ENCODE measurements around the gene TBX18. TPM values are rescaled to one million over a fixed set of nuclear protein-coding genes. Genes with fewer than 3 reads are reported as not detected.

Gene TBX18
- total RNA-seq, 1 experiment from 2014 or later = 0.42 TPM

GRCh38 chr6:84788689-84789088 lies 24.3 kb upstream of the TBX18 start:
- Mint-ChIP-seq H3K27ac (ENCODE audit: low read depth, unreplicated experiment) (no peak overlapping the region), H3K4me1 (ENCODE audit: insufficient read depth, unreplicated experiment) (peaks cover 22% of the 10 kb centered on the region), H3K27me3 (ENCODE audit: insufficient read depth, unreplicated experiment) (no peaks in the 10 kb centered on the region), H3K9me3 (ENCODE audit: unreplicated experiment) (no peaks in the 10 kb centered on the region), H3K4me3 (ENCODE audit: unreplicated experiment) (no peak overlapping the region), H3K36me3 (ENCODE audit: insufficient read depth, unreplicated experiment) (no peaks in the 10 kb centered on the region)
- TF ChIP-seq, protein P1, sequence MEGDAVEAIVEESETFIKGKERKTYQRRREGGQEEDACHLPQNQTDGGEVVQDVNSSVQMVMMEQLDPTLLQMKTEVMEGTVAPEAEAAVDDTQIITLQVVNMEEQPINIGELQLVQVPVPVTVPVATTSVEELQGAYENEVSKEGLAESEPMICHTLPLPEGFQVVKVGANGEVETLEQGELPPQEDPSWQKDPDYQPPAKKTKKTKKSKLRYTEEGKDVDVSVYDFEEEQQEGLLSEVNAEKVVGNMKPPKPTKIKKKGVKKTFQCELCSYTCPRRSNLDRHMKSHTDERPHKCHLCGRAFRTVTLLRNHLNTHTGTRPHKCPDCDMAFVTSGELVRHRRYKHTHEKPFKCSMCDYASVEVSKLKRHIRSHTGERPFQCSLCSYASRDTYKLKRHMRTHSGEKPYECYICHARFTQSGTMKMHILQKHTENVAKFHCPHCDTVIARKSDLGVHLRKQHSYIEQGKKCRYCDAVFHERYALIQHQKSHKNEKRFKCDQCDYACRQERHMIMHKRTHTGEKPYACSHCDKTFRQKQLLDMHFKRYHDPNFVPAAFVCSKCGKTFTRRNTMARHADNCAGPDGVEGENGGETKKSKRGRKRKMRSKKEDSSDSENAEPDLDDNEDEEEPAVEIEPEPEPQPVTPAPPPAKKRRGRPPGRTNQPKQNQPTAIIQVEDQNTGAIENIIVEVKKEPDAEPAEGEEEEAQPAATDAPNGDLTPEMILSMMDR (IDR thresholded peaks at IDR 0.05; ENCODE audit: unreplicated experiment) = no peak
- ChIA-PET CTCF (interaction anchor here (0.6 kb wide), 1 partner anchor 15 kb away, joined by 3 read pairs; no protein-coding TSS in a partner anchor), POLR2A (no interaction called here)
- BruUV-seq (replicated peaks) = no TSS peak
- intact Hi-C loops (cut with micrococcal nuclease) = no loop called here
- no peak for DNase-seq (ENCODE audit: unreplicated experiment)

DNA sequence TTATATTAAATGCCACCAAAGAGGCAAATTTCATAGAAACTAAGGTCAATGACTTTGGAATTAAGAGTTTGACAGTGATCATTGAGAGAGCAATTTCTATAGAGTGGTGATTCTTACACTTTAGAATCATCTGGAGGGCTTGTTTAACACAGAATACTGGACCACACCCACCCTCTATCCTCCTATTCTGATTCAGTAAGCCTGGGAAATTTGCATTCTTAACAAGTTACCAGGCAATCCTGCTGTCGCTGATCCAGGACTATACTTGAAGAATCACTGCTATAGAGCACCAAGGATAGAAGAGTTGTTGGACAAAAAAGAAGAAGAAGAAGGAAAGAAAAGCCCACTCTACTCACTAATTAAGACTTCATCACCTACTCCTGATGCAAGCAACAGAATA lies 21.3 kb upstream of the TBX18 start:
- intact Hi-C loops (cut with micrococcal nuclease) = no loop called here
- peak; percentile 5 for DNase-seq (ENCODE audit: unreplicated experiment)
- Mint-ChIP-seq H3K36me3 (ENCODE audit: insufficient read depth, unreplicated experiment) (no peaks in the 10 kb centered on the region), H3K9me3 (ENCODE audit: unreplicated experiment) (no peaks in the 10 kb centered on the region), H3K4me3 (ENCODE audit: unreplicated experiment) (no peak overlapping the region), H3K4me1 (ENCODE audit: insufficient read depth, unreplicated experiment) (peaks cover 12% of the 10 kb centered on the region), H3K27ac (ENCODE audit: low read depth, unreplicated experiment) (no peak overlapping the region), H3K27me3 (ENCODE audit: insufficient read depth, unreplicated experiment) (no peaks in the 10 kb centered on the region)
- CTCF ChIA-PET = no interaction called here
- POLR2A ChIA-PET = no interaction called here
- BruUV-seq (replicated peaks) = no TSS peak
- TF ChIP-seq, protein P1 (IDR thresholded peaks at IDR 0.05; ENCODE audit: unreplicated experiment) = no peak

DNA sequence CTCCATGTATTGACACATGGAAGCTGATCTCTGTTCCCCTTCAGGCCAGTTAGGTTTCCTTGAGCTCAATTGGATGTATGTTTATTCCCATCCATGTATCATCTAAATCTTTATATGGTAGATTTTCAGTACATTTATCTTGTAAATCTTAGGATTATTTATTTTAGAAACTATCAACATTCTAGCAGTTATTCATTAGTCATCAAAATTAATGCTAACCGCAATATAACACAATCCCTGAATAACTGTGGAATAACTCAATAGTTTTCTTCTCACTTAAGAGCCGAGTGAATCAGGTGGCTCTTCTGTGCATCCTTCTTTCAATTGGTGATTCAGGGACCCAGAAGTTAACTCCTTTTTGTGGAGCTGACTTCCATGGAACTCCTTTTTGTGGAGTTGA lies 15.5 kb upstream of the TBX18 start:
- Mint-ChIP-seq H3K27ac (ENCODE audit: low read depth, unreplicated experiment) (no peak overlapping the region), H3K4me3 (ENCODE audit: unreplicated experiment) (no peak overlapping the region), H3K9me3 (ENCODE audit: unreplicated experiment) (no peaks in the 10 kb centered on the region), H3K4me1 (ENCODE audit: insufficient read depth, unreplicated experiment) (peaks cover 22% of the 10 kb centered on the region), H3K36me3 (ENCODE audit: insufficient read depth, unreplicated experiment) (no peaks in the 10 kb centered on the region), H3K27me3 (ENCODE audit: insufficient read depth, unreplicated experiment) (no peaks in the 10 kb centered on the region)
- CTCF ChIA-PET = interaction anchor here (0.7 to 1.4 kb wide), 3 partner anchors 13 to 188 kb away, joined by 3 to 5 read pairs (median 4); no protein-coding TSS in a partner anchor
- POLR2A ChIA-PET = interaction anchor here (0.5 kb wide), 1 partner anchor 186 kb away, joined by 3 read pairs; no protein-coding TSS in a partner anchor
- TF ChIP-seq, protein P1 (IDR thresholded peaks at IDR 0.05; ENCODE audit: unreplicated experiment) = no peak
- DNase-seq (ENCODE audit: unreplicated experiment) = no peak
- intact Hi-C loops (cut with micrococcal nuclease) = loop anchor here (5.0 kb wide), 2 partner anchors 347 to 353 kb away; no protein-coding TSS in a partner anchor
- no TSS peak for BruUV-seq (replicated peaks)

DNA sequence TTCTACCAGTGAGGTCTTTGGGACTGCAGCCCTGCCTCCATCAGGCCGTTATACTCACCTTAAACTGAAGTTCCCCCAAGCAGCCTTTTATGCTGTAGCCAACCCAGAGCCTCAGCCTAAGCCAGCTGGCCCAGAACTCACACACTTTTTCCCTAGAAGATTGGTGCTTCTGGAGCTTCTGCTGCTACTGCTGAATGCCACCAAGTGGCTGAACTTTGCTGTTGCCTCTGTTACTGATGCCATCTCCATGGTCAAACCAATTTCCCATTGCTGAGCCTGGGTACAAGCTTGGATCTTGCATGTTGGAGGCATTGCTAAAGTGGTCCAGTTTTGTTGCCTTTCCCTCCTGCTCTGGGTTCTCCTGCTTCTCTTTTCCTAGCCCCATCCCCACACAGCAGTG lies 15.0 kb upstream of the TBX18 start:
- H3K36me3 Mint-ChIP-seq (ENCODE audit: insufficient read depth, unreplicated experiment) = no peaks in the 10 kb centered on the region
- H3K9me3 Mint-ChIP-seq (ENCODE audit: unreplicated experiment) = no peaks in the 10 kb centered on the region
- ChIA-PET CTCF (interaction anchor here (0.9 to 2.1 kb wide), 4 partner anchors 9 to 537 kb away, joined by 3 to 7 read pairs (median 4); no protein-coding TSS in a partner anchor), POLR2A (no interaction called here)
- H3K27me3 Mint-ChIP-seq (ENCODE audit: insufficient read depth, unreplicated experiment) = no peaks in the 10 kb centered on the region
- DNase-seq (ENCODE audit: unreplicated experiment) = peak; percentile 14
- no peak overlapping the region for H3K4me3 Mint-ChIP-seq (ENCODE audit: unreplicated experiment)
- H3K4me1 Mint-ChIP-seq (ENCODE audit: insufficient read depth, unreplicated experiment) = peaks cover 22% of the 10 kb centered on the region
- intact Hi-C loops (cut with micrococcal nuclease) = loop anchor here (5.0 kb wide), 2 partner anchors 348 to 352 kb away; no protein-coding TSS in a partner anchor
- H3K27ac Mint-ChIP-seq (ENCODE audit: low read depth, unreplicated experiment) = peak overlapping the region; percentile 18
- TF ChIP-seq, protein P1 (IDR thresholded peaks at IDR 0.05; ENCODE audit: unreplicated experiment) = peak; percentile 10
- BruUV-seq (replicated peaks) = no TSS peak

All from MCF 10A (cell line).